ENCODE data around the gene BNC1. TPM values are rescaled to one million over a fixed set of nuclear protein-coding genes. Genes with fewer than 3 reads are reported as not detected.
A peak's percentile ranks its signal among the peaks of the same experiment; 100 is the strongest.

Gene BNC1
- 5.2 and 6.9 TPM in 2 replicates for total RNA-seq

GRCh38 chr15:83284559-83285283 lies at the start of gene BNC1:
TSS of gene BNC1 (minus strand) at chr15:83284664. CDS start at chr15:83284628, 36 bp downstream.
- peak; percentile 38 for DNase-seq (ENCODE audit: low read depth)
- TF ChIP-seq CTCF (IDR thresholded peaks at IDR 0.05; ENCODE audit: insufficient read depth, low read depth, low read length) = no peak

GRCh38 chr15:83327041-83327440 lies 42.6 kb upstream of the BNC1 start:
- no peak for DNase-seq (ENCODE audit: low read depth)
- no peak overlapping the region for H3K4me3 ChIP-seq (ENCODE audit: low read depth, low read length)
- no peak for TF ChIP-seq CTCF (IDR thresholded peaks at IDR 0.05; ENCODE audit: insufficient read depth, low read depth, low read length)

More at GRCh38 chr15:83284559-83285283, at the start of gene BNC1:
- peak within 1 kb of the TSS; percentile 84 for H3K4me3 ChIP-seq (ENCODE audit: low read depth, low read length)

- TF ChIP-seq CTCF (IDR thresholded peaks at IDR 0.05; ENCODE audit: insufficient read depth, low read depth, low read length) = no peak
- DNase-seq (ENCODE audit: low read depth) = no peak
- H3K4me3 ChIP-seq (ENCODE audit: low read depth, low read length) = no peak overlapping the region
These were observed 40.3 kb upstream of the BNC1 start for GRCh38 chr15:83324799-83325198.

- TF ChIP-seq CTCF (IDR thresholded peaks at IDR 0.05; ENCODE audit: insufficient read depth, low read depth, low read length) = no peak
- no peak overlapping the region for H3K4me3 ChIP-seq (ENCODE audit: low read depth, low read length)
- peak; percentile 89 for DNase-seq (ENCODE audit: low read depth)
These were observed 38.8 kb upstream of the BNC1 start for GRCh38 chr15:83323296-83323711.

GRCh38 chr15:83322691-83323090 lies 38.2 kb upstream of the BNC1 start:
- H3K4me3 ChIP-seq (ENCODE audit: low read depth, low read length) = no peak overlapping the region
- no peak for DNase-seq (ENCODE audit: low read depth)
- TF ChIP-seq CTCF (IDR thresholded peaks at IDR 0.05; ENCODE audit: insufficient read depth, low read depth, low read length) = no peak

- peak; percentile 66 for DNase-seq (ENCODE audit: low read depth)
- no peak for TF ChIP-seq CTCF (IDR thresholded peaks at IDR 0.05; ENCODE audit: insufficient read depth, low read depth, low read length)
- H3K4me3 ChIP-seq (ENCODE audit: low read depth, low read length) = no peak overlapping the region
These were observed 37.6 kb upstream of the BNC1 start for GRCh38 chr15:83322061-83322460.

- no peak for TF ChIP-seq CTCF (IDR thresholded peaks at IDR 0.05; ENCODE audit: insufficient read depth, low read depth, low read length)
- H3K4me3 ChIP-seq (ENCODE audit: low read depth, low read length) = no peak overlapping the region
- DNase-seq (ENCODE audit: low read depth) = peak; percentile 35
These were observed 36.4 kb upstream of the BNC1 start for GRCh38 chr15:83320844-83321243.

All from fibroblast of villous mesenchyme (primary cell).